HepG2 (cell line): ENCODE measurements around the gene ATP5PB. TPM values are rescaled to one million over a fixed set of nuclear protein-coding genes. Genes with fewer than 3 reads are reported as not detected.
A peak's percentile ranks its signal among the peaks of the same experiment; 100 is the strongest.

Experiments
- AGO1 ChIP-seq: fragments of 200-400 bp; formaldehyde crosslinking; IDR thresholded peaks from 2 replicates; pipeline ENCODE4 v1.6.1; 2017; ENCODE audit warnings: mild to moderate bottlenecking, low read depth, low read length, moderate library complexity; ENCODE audit not compliant: poor library complexity, severe bottlenecking
- ARHGAP35 ChIP-seq: sonication (generic); formaldehyde crosslinking; IDR thresholded peaks from 2 replicates; pipeline ENCODE4 v1.9.0; 2022; ENCODE audit warnings: mild to moderate bottlenecking, inconsistent platforms, moderate library complexity, missing genetic modification reagents, borderline replicate concordance
- BORCS8-MEF2B ChIP-seq: sonication (generic); formaldehyde crosslinking; IDR thresholded peaks from 2 replicates; pipeline ENCODE4 v1.8.0; 2022; ENCODE audit warnings: mild to moderate bottlenecking, missing genetic modification reagents
- BRD4 ChIP-seq: sonication (generic); formaldehyde crosslinking; IDR thresholded peaks from 2 replicates; pipeline ENCODE4 v1.4.0; 2020; ENCODE audit warnings: missing genetic modification reagents
- CEBPG ChIP-seq: IDR thresholded peaks from 2 replicates; pipeline ENCODE4 v1.6.1; 2016
- DDIT3 ChIP-seq: sonication (generic); formaldehyde crosslinking; IDR thresholded peaks from 2 replicates; pipeline ENCODE4 v1.4.0; 2020; ENCODE audit warnings: mild to moderate bottlenecking, missing genetic modification reagents
- FOXJ3 ChIP-seq: sonication (generic); formaldehyde crosslinking; IDR thresholded peaks from 2 replicates; pipeline ENCODE4 v1.4.0; 2020; ENCODE audit warnings: missing genetic modification reagents, mild to moderate bottlenecking, borderline replicate concordance
- HDAC2 ChIP-seq: sonication (generic); formaldehyde crosslinking; IDR thresholded peaks from 2 replicates; pipeline ENCODE4 v1.4.0; 2020; ENCODE audit warnings: missing genetic modification reagents
- HNRNPK ChIP-seq: fragments of 200-400 bp; formaldehyde crosslinking; IDR thresholded peaks from 2 replicates; pipeline ENCODE4 v1.6.1; 2018; ENCODE audit warnings: low read length, low read depth, moderate library complexity, mild to moderate bottlenecking; ENCODE audit not compliant: poor library complexity, severe bottlenecking
- KDM4B ChIP-seq: sonication (generic); formaldehyde crosslinking; IDR thresholded peaks from 2 replicates; pipeline ENCODE4 v1.4.0; 2020; ENCODE audit warnings: missing genetic modification reagents
- KDM6A ChIP-seq: IDR thresholded peaks from 2 replicates; pipeline ENCODE4 v1.6.1; 2016; ENCODE audit warnings: low read depth
- LCORL ChIP-seq, 2 experiments: fragments of 450-650 bp in 1 of 2; sonication (generic) in 1 of 2; formaldehyde crosslinking in 1 of 2; IDR thresholded peaks; 2 replicates each; pipeline versions ENCODE4 v1.5.0 to v1.6.1; 2017 to 2020; ENCODE audit warnings: antibody characterized with exemption in 1 of 2, missing genetic modification reagents in 1 of 2
- PBX2 ChIP-seq: IDR thresholded peaks from 2 replicates; pipeline ENCODE4 v1.6.1; 2016; ENCODE audit warnings: control low read depth
- PRDM4 ChIP-seq: sonication (generic); formaldehyde crosslinking; IDR thresholded peaks from 2 replicates; pipeline ENCODE4 v1.9.0; 2021; ENCODE audit warnings: missing genetic modification reagents, borderline replicate concordance
- RBM22 ChIP-seq: fragments of 200-400 bp; formaldehyde crosslinking; optimal IDR thresholded peaks from 2 replicates; pipeline ENCODE3; 2017; ENCODE audit warnings: mild to moderate bottlenecking, low read length, moderate library complexity
- ZBTB3 ChIP-seq: sonication (generic); formaldehyde crosslinking; IDR thresholded peaks from 2 replicates; pipeline ENCODE4 v1.4.0; 2020; ENCODE audit warnings: low read depth, mild to moderate bottlenecking, moderate library complexity, missing genetic modification reagents, borderline replicate concordance
- ZEB1 ChIP-seq: IDR thresholded peaks from 2 replicates; pipeline ENCODE4 v1.6.1; 2012; ENCODE audit warnings: mild to moderate bottlenecking, low read depth, inconsistent platforms; ENCODE audit not compliant: insufficient replicate concordance
- ZFY ChIP-seq: sonication (generic); formaldehyde crosslinking; IDR thresholded peaks from 2 replicates; pipeline ENCODE4 v1.4.0; 2020; ENCODE audit warnings: missing genetic modification reagents
- ZNF703 ChIP-seq: sonication (generic); formaldehyde crosslinking; IDR thresholded peaks from 2 replicates; pipeline ENCODE4 v1.5.1; 2020; ENCODE audit warnings: missing genetic modification reagents, mild to moderate bottlenecking, moderate library complexity, borderline replicate concordance
- polyA plus RNA-seq, 8 experiments: library from polyadenylated mRNA; depleted of rRNA in 3 of 8; stranded (reverse) in 7 of 8; unstranded in 1 of 8; fragments of >200 nt; fragmentation: Illumina TruSeq in 4 of 8; extraction: Trizol in 4 of 8; gene quantifications; 2 replicates each; pipeline versions ENCODE4 v1.2.1 to v1.2.3, GENCODE V29; 2011 to 2016; ENCODE audit warnings: low read depth in 4 of 8, missing spikeins in 1 of 8, mixed read lengths in 1 of 8; ENCODE audit not compliant: insufficient read depth in 1 of 8
- total RNA-seq, 5 experiments: library from RNA; depleted of rRNA; stranded (reverse); fragments of >200 nt; fragmentation: Illumina TruSeq; extraction: Trizol; gene quantifications; 2 replicates each; pipeline ENCODE4 v1.2.3, GENCODE V29; 2016; ENCODE audit warnings: low read depth in 1 of 5
- TF ChIP-seq, protein P1 (sequence below): sonication (generic); formaldehyde crosslinking; IDR thresholded peaks from 2 replicates; pipeline ENCODE4 v1.5.0; 2020; ENCODE audit warnings: mild to moderate bottlenecking, missing genetic modification reagents
- TF ChIP-seq, protein P2 (sequence below): sonication (generic); formaldehyde crosslinking; conservative IDR thresholded peaks from 2 replicates; pipeline ENCODE4 v1.4.0; 2020; ENCODE audit warnings: missing genetic modification reagents

Gene ATP5PB
- total and polyA plus RNA-seq, 2 of the 13 experiments (the other 11 are each of a cell fraction or from before 2014, with no cell fraction given): 297 to 541 TPM

- TF ChIP-seq PRDM4 (CRISPR knock-in tag) (no peak), DDIT3 (CRISPR knock-in tag) (no peak), RBM22 (no peak), CEBPG (CRISPR knock-in tag) (peak; percentile 39; the same call in 1 of the 2 replicates), ARHGAP35 (CRISPR knock-in tag) (peak; percentile 29; the same call in 1 of the 2 replicates), PBX2 (no peak), BORCS8-MEF2B (no peak), ZFY (CRISPR knock-in tag) (peak; percentile 69), FOXJ3 (CRISPR knock-in tag) (peak; percentile 43; the same call in 1 of the 2 replicates), ZEB1 (peak; percentile 48), HDAC2 (CRISPR knock-in tag) (0 out of 2 replicates have a peak, but pooled peaks have one; percentile 28), ZNF703 (CRISPR knock-in tag) (no peak), HNRNPK (no peak), KDM4B (CRISPR knock-in tag) (0 out of 2 replicates have a peak, but pooled peaks have one; percentile 23), AGO1 (no peak), ZBTB3 (CRISPR knock-in tag) (no peak), LCORL (IDR thresholded peaks at IDR 0.05) (no peak), LCORL (CRISPR knock-in tag; IDR thresholded peaks at IDR 0.05) (peak; percentile 36; the same call in 1 of the 2 replicates), BRD4 (no peak), KDM6A (CRISPR knock-in tag) (no peak)
- TF ChIP-seq, protein P1, sequence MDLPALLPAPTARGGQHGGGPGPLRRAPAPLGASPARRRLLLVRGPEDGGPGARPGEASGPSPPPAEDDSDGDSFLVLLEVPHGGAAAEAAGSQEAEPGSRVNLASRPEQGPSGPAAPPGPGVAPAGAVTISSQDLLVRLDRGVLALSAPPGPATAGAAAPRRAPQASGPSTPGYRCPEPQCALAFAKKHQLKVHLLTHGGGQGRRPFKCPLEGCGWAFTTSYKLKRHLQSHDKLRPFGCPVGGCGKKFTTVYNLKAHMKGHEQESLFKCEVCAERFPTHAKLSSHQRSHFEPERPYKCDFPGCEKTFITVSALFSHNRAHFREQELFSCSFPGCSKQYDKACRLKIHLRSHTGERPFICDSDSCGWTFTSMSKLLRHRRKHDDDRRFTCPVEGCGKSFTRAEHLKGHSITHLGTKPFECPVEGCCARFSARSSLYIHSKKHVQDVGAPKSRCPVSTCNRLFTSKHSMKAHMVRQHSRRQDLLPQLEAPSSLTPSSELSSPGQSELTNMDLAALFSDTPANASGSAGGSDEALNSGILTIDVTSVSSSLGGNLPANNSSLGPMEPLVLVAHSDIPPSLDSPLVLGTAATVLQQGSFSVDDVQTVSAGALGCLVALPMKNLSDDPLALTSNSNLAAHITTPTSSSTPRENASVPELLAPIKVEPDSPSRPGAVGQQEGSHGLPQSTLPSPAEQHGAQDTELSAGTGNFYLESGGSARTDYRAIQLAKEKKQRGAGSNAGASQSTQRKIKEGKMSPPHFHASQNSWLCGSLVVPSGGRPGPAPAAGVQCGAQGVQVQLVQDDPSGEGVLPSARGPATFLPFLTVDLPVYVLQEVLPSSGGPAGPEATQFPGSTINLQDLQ (CRISPR knock-in tag): no peak
- TF ChIP-seq, protein P2, sequence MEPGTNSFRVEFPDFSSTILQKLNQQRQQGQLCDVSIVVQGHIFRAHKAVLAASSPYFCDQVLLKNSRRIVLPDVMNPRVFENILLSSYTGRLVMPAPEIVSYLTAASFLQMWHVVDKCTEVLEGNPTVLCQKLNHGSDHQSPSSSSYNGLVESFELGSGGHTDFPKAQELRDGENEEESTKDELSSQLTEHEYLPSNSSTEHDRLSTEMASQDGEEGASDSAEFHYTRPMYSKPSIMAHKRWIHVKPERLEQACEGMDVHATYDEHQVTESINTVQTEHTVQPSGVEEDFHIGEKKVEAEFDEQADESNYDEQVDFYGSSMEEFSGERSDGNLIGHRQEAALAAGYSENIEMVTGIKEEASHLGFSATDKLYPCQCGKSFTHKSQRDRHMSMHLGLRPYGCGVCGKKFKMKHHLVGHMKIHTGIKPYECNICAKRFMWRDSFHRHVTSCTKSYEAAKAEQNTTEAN: no peak
These were observed at the start of gene ATP5PB, which contains the start of gene WDR77 (continued) for GRCh38 chr1:111448918-111449702.
